ENCODE data around the gene LY6G6F. TPM values are rescaled to one million over a fixed set of nuclear protein-coding genes. Genes with fewer than 3 reads are reported as not detected.

LY6G6F gene
- total and polyA plus RNA-seq, 2 of the 13 experiments (the other 11 are each of a cell fraction or from before 2014, with no cell fraction given): not detected

DNA sequence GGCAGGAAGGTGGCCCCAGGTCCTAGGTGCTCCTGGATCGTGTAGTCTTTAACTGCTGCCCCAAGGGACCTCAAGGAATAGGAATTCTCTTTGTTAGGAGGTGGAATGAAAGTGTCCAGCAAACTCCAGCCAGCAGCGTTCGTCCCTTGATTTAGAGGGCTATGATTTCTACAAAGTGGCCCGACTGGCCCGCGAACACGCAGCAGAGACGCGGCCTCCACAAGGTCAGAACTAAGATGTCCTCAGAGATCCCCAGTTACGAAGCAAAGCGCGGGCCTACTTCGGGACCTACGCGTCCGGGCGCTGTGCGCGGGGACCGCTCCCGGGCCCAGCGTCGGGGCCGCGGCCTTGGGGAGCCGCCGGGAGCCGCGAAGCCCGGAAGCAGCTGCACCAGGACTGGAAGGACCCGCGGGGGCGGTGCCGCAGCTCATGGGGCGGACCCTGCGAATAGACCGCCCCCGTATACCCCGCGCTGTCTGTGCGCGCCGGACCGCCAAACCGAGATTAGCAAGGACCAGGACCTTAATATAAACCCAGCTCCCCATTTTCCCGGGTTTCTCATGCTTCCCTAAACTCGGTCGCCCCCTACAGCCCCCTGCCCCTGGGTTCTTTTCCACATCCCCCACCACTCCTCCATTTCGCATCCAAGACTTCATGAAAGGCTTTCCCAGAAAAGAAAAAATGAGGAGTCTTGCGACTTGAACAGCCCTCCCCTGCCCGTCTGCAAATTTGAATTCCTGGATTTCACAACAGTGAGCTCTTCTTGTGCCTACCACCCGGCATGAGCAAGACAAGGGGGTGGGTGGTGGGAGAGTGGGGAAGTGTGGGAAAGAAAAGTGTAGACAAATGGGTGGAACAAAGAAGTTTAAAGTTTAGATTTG, 46.0 kb upstream of the LY6G6F start, which contains the start of gene C6orf47 (continued):
- TF ChIP-seq POLR2AphosphoS5 (IDR thresholded peaks at IDR 0.05; ENCODE audit: low read depth, low read length): peak; percentile 74
- TF ChIP-seq ZNF569 (CRISPR knock-in tag; IDR thresholded peaks at IDR 0.05; ENCODE audit: borderline replicate concordance): no peak
- TF ChIP-seq ZNF761 (CRISPR knock-in tag; conservative IDR thresholded peaks at IDR 0.05): peak; percentile 81
- TF ChIP-seq ZBTB20 (CRISPR knock-in tag; IDR thresholded peaks at IDR 0.05; ENCODE audit: borderline replicate concordance, low read depth): peak; percentile 70; the same call in 1 of the 2 replicates
- TF ChIP-seq SOX13 (IDR thresholded peaks at IDR 0.05): peak; percentile 43; the same call in 1 of the 2 replicates
- TF ChIP-seq SOX13 (CRISPR knock-in tag; conservative IDR thresholded peaks at IDR 0.05 in 1 of 2, IDR thresholded peaks at IDR 0.05 in 1 of 2): peak in 1 of 2 experiments; percentile 40; a peak in 1 of 4 replicates
- TF ChIP-seq, protein P1, sequence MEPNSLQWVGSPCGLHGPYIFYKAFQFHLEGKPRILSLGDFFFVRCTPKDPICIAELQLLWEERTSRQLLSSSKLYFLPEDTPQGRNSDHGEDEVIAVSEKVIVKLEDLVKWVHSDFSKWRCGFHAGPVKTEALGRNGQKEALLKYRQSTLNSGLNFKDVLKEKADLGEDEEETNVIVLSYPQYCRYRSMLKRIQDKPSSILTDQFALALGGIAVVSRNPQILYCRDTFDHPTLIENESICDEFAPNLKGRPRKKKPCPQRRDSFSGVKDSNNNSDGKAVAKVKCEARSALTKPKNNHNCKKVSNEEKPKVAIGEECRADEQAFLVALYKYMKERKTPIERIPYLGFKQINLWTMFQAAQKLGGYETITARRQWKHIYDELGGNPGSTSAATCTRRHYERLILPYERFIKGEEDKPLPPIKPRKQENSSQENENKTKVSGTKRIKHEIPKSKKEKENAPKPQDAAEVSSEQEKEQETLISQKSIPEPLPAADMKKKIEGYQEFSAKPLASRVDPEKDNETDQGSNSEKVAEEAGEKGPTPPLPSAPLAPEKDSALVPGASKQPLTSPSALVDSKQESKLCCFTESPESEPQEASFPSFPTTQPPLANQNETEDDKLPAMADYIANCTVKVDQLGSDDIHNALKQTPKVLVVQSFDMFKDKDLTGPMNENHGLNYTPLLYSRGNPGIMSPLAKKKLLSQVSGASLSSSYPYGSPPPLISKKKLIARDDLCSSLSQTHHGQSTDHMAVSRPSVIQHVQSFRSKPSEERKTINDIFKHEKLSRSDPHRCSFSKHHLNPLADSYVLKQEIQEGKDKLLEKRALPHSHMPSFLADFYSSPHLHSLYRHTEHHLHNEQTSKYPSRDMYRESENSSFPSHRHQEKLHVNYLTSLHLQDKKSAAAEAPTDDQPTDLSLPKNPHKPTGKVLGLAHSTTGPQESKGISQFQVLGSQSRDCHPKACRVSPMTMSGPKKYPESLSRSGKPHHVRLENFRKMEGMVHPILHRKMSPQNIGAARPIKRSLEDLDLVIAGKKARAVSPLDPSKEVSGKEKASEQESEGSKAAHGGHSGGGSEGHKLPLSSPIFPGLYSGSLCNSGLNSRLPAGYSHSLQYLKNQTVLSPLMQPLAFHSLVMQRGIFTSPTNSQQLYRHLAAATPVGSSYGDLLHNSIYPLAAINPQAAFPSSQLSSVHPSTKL (CRISPR knock-in tag; IDR thresholded peaks at IDR 0.05): peak; percentile 65
- TF ChIP-seq REL (CRISPR knock-in tag; conservative IDR thresholded peaks at IDR 0.05): no peak
- peak; percentile 90; the same call in 1 of the 2 replicates for TF ChIP-seq ZNF232 (CRISPR knock-in tag; IDR thresholded peaks at IDR 0.05; ENCODE audit: borderline replicate concordance)
- no peak for TF ChIP-seq FOXK2 (IDR thresholded peaks at IDR 0.05)
- TF ChIP-seq SYNCRIP (IDR thresholded peaks at IDR 0.05; ENCODE audit: insufficient read depth, low read depth, low read length): no peak
- TF ChIP-seq NFE2 (CRISPR knock-in tag; IDR thresholded peaks at IDR 0.05): no peak
- no peak for TF ChIP-seq TCF7L2 (IDR thresholded peaks at IDR 0.05; ENCODE audit: low read depth, low read length)
- TF ChIP-seq, protein P2, sequence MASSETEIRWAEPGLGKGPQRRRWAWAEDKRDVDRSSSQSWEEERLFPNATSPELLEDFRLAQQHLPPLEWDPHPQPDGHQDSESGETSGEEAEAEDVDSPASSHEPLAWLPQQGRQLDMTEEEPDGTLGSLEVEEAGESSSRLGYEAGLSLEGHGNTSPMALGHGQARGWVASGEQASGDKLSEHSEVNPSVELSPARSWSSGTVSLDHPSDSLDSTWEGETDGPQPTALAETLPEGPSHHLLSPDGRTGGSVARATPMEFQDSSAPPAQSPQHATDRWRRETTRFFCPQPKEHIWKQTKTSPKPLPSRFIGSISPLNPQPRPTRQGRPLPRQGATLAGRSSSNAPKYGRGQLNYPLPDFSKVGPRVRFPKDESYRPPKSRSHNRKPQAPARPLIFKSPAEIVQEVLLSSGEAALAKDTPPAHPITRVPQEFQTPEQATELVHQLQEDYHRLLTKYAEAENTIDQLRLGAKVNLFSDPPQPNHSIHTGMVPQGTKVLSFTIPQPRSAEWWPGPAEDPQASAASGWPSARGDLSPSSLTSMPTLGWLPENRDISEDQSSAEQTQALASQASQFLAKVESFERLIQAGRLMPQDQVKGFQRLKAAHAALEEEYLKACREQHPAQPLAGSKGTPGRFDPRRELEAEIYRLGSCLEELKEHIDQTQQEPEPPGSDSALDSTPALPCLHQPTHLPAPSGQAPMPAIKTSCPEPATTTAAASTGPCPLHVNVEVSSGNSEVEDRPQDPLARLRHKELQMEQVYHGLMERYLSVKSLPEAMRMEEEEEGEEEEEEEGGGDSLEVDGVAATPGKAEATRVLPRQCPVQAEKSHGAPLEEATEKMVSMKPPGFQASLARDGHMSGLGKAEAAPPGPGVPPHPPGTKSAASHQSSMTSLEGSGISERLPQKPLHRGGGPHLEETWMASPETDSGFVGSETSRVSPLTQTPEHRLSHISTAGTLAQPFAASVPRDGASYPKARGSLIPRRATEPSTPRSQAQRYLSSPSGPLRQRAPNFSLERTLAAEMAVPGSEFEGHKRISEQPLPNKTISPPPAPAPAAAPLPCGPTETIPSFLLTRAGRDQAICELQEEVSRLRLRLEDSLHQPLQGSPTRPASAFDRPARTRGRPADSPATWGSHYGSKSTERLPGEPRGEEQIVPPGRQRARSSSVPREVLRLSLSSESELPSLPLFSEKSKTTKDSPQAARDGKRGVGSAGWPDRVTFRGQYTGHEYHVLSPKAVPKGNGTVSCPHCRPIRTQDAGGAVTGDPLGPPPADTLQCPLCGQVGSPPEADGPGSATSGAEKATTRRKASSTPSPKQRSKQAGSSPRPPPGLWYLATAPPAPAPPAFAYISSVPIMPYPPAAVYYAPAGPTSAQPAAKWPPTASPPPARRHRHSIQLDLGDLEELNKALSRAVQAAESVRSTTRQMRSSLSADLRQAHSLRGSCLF (CRISPR knock-in tag; IDR thresholded peaks at IDR 0.05; ENCODE audit: borderline replicate concordance): peak; percentile 86; the same call in 1 of the 2 replicates
- TF ChIP-seq SALL2 (CRISPR knock-in tag; IDR thresholded peaks at IDR 0.05): peak; percentile 84
- TF ChIP-seq CEBPG (CRISPR knock-in tag; IDR thresholded peaks at IDR 0.05): no peak
- TF ChIP-seq GATAD1 (CRISPR knock-in tag; IDR thresholded peaks at IDR 0.05): 0 out of 2 replicates have a peak, but pooled peaks have one; percentile 44
- peak; percentile 84 for TF ChIP-seq ZBTB7B (CRISPR knock-in tag; IDR thresholded peaks at IDR 0.05)
- no peak; the same call in 1 of the 2 replicates for TF ChIP-seq SMYD3 (CRISPR knock-in tag; IDR thresholded peaks at IDR 0.05)
- TF ChIP-seq CHD2 (IDR thresholded peaks at IDR 0.05; ENCODE audit: low read depth, low read length): no peak
- 0 out of 2 replicates have a peak, but pooled peaks have one; percentile 5 for TF ChIP-seq ZSCAN29 (CRISPR knock-in tag; conservative IDR thresholded peaks at IDR 0.05)
